AG04450 (cell line): ENCODE results near the gene CASK. TPM values are rescaled to one million over a fixed set of nuclear protein-coding genes. Genes with fewer than 3 reads are reported as not detected.
A peak's percentile ranks its signal among the peaks of the same experiment; 100 is the strongest.

Experiments
- CTCF ChIA-PET: fragments of 300-600, 350-600 bp; formaldehyde crosslinking; extraction: SDS; loops from one replicate; lab custom pipeline; 2022; ENCODE audit warnings: antibody characterized with exemption, inconsistent platforms; lab: Charles Lee
- POLR2A ChIA-PET: fragments of 350-600 bp; formaldehyde crosslinking; extraction: SDS; loops from one replicate; lab custom pipeline; 2021; ENCODE audit warnings: antibody characterized with exemption, inconsistent platforms; lab: Yijun Ruan, JAX
- DNase-seq: peaks from one replicate; pipeline ENCODE4 v3.0.0-alpha.2; 2011; ENCODE audit warnings: low read depth, low spot score
- H3K27ac ChIP-seq: one replicate; pipeline ENCODE4 v1.5.1; 2012; ENCODE audit warnings: low read depth, low read length, control low read depth
- H3K27me3 ChIP-seq: one replicate; pipeline ENCODE4 v1.6.0; 2012; ENCODE audit warnings: low read length; ENCODE audit not compliant: control insufficient read depth, insufficient read depth
- H3K4me3 ChIP-seq: 2 replicates; pipeline ENCODE4 v1.5.1; 2011; ENCODE audit warnings: mild to moderate bottlenecking, low read depth, low read length, control low read depth
- H3K9me3 ChIP-seq: 2 replicates; pipeline ENCODE4 v1.5.1; 2012; ENCODE audit warnings: low read length; ENCODE audit not compliant: control insufficient read depth, insufficient read depth
- polyA plus RNA-seq: library from polyadenylated mRNA; depleted of rRNA; stranded (reverse); fragments of >200 nt; gene quantifications from 2 replicates; pipeline ENCODE4 v1.2.3, GENCODE V29; 2011
- TF ChIP-seq, protein P1 (sequence below): IDR thresholded peaks from 2 replicates; pipeline ENCODE4 v1.5.1; 2011; ENCODE audit warnings: low read depth, low read length, control low read depth, inconsistent platforms

CASK gene
- polyA plus RNA-seq, 1 experiment = 30.0 TPM

DNA sequence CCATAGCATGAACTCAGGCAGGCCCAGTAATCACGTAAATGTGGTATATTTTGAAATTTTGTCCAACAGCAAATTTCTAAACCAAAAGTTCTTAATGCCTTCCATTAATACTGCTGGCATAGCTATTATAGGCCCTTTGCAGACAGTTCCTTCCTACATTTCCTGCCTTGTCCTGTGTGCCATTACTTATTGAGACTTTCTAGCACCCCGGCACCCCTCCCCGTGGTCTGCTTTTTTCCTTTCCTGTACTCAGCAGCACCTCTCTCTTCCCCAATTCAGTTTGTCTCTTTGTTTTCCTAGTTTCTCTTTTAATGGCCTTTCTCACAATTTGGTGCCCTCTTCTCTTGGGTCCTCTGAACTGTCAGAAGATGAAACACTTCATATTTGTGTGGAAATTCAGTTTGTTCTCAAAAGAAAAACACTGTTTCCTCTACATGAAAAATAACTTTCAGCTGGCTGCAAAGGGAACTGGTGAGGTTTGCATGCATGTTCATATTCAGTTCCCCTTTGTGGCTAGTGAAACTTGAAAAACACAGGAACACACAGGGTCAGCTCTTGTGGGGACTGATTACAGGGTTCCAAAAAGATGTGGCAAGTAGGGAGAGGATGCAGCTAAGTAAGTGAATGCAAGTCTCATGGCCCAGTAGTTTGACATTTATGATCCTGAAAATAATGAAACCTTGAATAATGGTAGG, 217.5 kb downstream of the CASK start:
- POLR2A ChIA-PET = no interaction called here
- Histone ChIP-seq H3K27me3 (no peaks in the 10 kb centered on the region), H3K4me3 (no peak overlapping the region), H3K9me3 (no peaks in the 10 kb centered on the region), H3K27ac (no peak overlapping the region)
- CTCF ChIA-PET = no interaction called here
- no peak for DNase-seq
- TF ChIP-seq, protein P1, sequence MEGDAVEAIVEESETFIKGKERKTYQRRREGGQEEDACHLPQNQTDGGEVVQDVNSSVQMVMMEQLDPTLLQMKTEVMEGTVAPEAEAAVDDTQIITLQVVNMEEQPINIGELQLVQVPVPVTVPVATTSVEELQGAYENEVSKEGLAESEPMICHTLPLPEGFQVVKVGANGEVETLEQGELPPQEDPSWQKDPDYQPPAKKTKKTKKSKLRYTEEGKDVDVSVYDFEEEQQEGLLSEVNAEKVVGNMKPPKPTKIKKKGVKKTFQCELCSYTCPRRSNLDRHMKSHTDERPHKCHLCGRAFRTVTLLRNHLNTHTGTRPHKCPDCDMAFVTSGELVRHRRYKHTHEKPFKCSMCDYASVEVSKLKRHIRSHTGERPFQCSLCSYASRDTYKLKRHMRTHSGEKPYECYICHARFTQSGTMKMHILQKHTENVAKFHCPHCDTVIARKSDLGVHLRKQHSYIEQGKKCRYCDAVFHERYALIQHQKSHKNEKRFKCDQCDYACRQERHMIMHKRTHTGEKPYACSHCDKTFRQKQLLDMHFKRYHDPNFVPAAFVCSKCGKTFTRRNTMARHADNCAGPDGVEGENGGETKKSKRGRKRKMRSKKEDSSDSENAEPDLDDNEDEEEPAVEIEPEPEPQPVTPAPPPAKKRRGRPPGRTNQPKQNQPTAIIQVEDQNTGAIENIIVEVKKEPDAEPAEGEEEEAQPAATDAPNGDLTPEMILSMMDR = no peak

GRCh38 chrX:41705042-41705441, 218.3 kb downstream of the CASK start:
- Histone ChIP-seq H3K9me3 (no peaks in the 10 kb centered on the region), H3K27me3 (no peaks in the 10 kb centered on the region), H3K4me3 (no peak overlapping the region), H3K27ac (no peak overlapping the region)
- ChIA-PET CTCF (no interaction called here), POLR2A (no interaction called here)
- TF ChIP-seq, protein P1 = no peak
- DNase-seq = no peak

- TF ChIP-seq, protein P1 = no peak
- no peaks in the 10 kb centered on the region for H3K27me3 ChIP-seq
- ChIA-PET CTCF (no interaction called here), POLR2A (no interaction called here)
- DNase-seq = no peak
- no peak overlapping the region for H3K27ac ChIP-seq
- no peak overlapping the region for H3K4me3 ChIP-seq
- no peaks in the 10 kb centered on the region for H3K9me3 ChIP-seq
Measured at GRCh38 chrX:41703574-41704029, 219.8 kb downstream of the CASK start.

- ChIA-PET POLR2A (interaction anchor here (0.5 to 0.7 kb wide), 2 partner anchors 144 to 1942 kb away, joined by 3 to 6 read pairs; no protein-coding TSS in a partner anchor), CTCF (no interaction called here)
- no peaks in the 10 kb centered on the region for H3K27me3 ChIP-seq
- TF ChIP-seq, protein P1 = no peak
- no peaks in the 10 kb centered on the region for H3K9me3 ChIP-seq
- H3K4me3 ChIP-seq = no peak overlapping the region
- H3K27ac ChIP-seq = no peak overlapping the region
- peak; percentile 33 for DNase-seq
Measured at GRCh38 chrX:41695426-41695825, 227.9 kb downstream of the CASK start.

- POLR2A ChIA-PET = no interaction called here
- no peak for DNase-seq
- Histone ChIP-seq H3K27me3 (no peaks in the 10 kb centered on the region), H3K4me3 (no peak overlapping the region), H3K27ac (no peak overlapping the region), H3K9me3 (no peaks in the 10 kb centered on the region)
- TF ChIP-seq, protein P1 = no peak
- CTCF ChIA-PET = no interaction called here
Measured at GRCh38 chrX:41693024-41693423, 230.3 kb downstream of the CASK start.
